Esophagus muscularis mucosa (tissue), 3 donors: Measurements from ENCODE around the gene RGS16.

Source experiments
- POLR2AphosphoS5 ChIP-seq, 2 donors: sonication (generic); formaldehyde crosslinking; IDR thresholded peaks; one replicate each; pipeline ENCODE4 v1.6.1; 2017; ENCODE audit warnings: antibody characterized with exemption in 2 of 2
- TF ChIP-seq, protein P1 (sequence below), 3 experiments: fragments of 200-600 bp in 2 of 3; fragments of 450-650 bp in 1 of 3; sonication (generic) in 2 of 3; IDR thresholded peaks; one replicate each; pipeline ENCODE4 v1.5.1; 2017 to 2019; ENCODE audit warnings: antibody characterized with exemption in 3 of 3, mild to moderate bottlenecking in 2 of 3, moderate library complexity in 1 of 3

DNA sequence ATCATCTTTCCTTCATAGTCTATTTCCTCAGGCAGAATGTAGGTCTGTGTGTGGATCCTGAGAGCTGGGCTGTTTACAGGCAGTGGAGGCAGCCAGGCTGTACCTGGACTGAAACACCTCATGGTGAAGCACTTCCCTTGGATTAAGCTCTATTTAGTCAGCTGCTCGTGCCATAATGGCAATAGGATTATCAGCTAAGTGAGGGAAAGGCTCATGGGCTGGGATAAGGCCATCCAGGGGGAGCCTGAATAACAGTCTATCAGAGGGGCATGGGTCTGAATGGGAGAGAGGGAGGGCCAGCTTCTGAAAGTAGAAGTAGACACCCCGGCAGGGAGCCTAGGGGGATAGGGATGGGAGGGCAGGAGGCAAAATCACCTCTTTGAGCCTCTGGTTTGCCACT lies 23.5 kb downstream of the RGS16 start:
- no peak for TF ChIP-seq POLR2AphosphoS5 (IDR thresholded peaks at IDR 0.05)
- TF ChIP-seq, protein P1, sequence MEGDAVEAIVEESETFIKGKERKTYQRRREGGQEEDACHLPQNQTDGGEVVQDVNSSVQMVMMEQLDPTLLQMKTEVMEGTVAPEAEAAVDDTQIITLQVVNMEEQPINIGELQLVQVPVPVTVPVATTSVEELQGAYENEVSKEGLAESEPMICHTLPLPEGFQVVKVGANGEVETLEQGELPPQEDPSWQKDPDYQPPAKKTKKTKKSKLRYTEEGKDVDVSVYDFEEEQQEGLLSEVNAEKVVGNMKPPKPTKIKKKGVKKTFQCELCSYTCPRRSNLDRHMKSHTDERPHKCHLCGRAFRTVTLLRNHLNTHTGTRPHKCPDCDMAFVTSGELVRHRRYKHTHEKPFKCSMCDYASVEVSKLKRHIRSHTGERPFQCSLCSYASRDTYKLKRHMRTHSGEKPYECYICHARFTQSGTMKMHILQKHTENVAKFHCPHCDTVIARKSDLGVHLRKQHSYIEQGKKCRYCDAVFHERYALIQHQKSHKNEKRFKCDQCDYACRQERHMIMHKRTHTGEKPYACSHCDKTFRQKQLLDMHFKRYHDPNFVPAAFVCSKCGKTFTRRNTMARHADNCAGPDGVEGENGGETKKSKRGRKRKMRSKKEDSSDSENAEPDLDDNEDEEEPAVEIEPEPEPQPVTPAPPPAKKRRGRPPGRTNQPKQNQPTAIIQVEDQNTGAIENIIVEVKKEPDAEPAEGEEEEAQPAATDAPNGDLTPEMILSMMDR (IDR thresholded peaks at IDR 0.05), result no peak
